HG03280 (cell line): ENCODE data around the gene CASK.
"Not testable (repeated sequence)": the region's sequence is repeated elsewhere in the genome, so short reads cannot be mapped to it uniquely, and the experiment has no call there.

ENCODE experiments used
- ATAC-seq: cut with Tn5 transposase; IDR thresholded peaks from one replicate; pipeline ENCODE4 v1.9.1; 2021; ENCODE audit warnings: mild to moderate bottlenecking, moderate library complexity; ENCODE audit not compliant: unreplicated experiment

The CASK gene

GRCh38 chrX:41737065-41737464, 186.3 kb downstream of the CASK start:
- no peak for ATAC-seq

- ATAC-seq, result no peak
Measured at GRCh38 chrX:41734530-41734929, 188.8 kb downstream of the CASK start.

GRCh38 chrX:41733939-41734338, 189.4 kb downstream of the CASK start:
- ATAC-seq, result peak; percentile 96

GRCh38 chrX:41732260-41732659, 191.1 kb downstream of the CASK start:
- no peak for ATAC-seq

GRCh38 chrX:41730081-41730480, 193.3 kb downstream of the CASK start:
- no peak for ATAC-seq

GRCh38 chrX:41728125-41728524, 195.2 kb downstream of the CASK start:
- no peak for ATAC-seq

- no peak for ATAC-seq
Measured at GRCh38 chrX:41723826-41724225, 199.5 kb downstream of the CASK start, which contains the start of gene GPR82. GPR82 (plus strand) TSS chrX:41724181; CDS start chrX:41727027, 2,846 bp downstream.

- ATAC-seq, result no peak
Measured at GRCh38 chrX:41722816-41723618, 200.3 kb downstream of the CASK start.

GRCh38 chrX:41722214-41722613, 201.1 kb downstream of the CASK start:
- no peak for ATAC-seq

- ATAC-seq, result no peak
Measured at GRCh38 chrX:41721590-41721989, 201.8 kb downstream of the CASK start.

GRCh38 chrX:41720125-41720779, 203.1 kb downstream of the CASK start:
- no peak for ATAC-seq

GRCh38 chrX:41719610-41720009, 203.7 kb downstream of the CASK start:
- ATAC-seq, result not testable (repeated sequence)

- ATAC-seq, result no peak
Measured at GRCh38 chrX:41718481-41719235, 204.7 kb downstream of the CASK start.

- no peak for ATAC-seq
Measured at GRCh38 chrX:41716767-41717473, 206.4 kb downstream of the CASK start.

GRCh38 chrX:41716222-41716621, 207.1 kb downstream of the CASK start:
- no peak for ATAC-seq

- no peak for ATAC-seq
Measured at GRCh38 chrX:41711021-41711667, 212.2 kb downstream of the CASK start.

GRCh38 chrX:41708486-41708885, 214.9 kb downstream of the CASK start:
- no peak for ATAC-seq

- ATAC-seq, result no peak
Measured at GRCh38 chrX:41707218-41707617, 216.1 kb downstream of the CASK start.

- ATAC-seq, result no peak
Measured at GRCh38 chrX:41705680-41706374, 217.5 kb downstream of the CASK start.

- no peak for ATAC-seq
Measured at GRCh38 chrX:41705042-41705441, 218.3 kb downstream of the CASK start.
